Measurements from ENCODE around the gene ZBTB20.

The ZBTB20 gene

DNA sequence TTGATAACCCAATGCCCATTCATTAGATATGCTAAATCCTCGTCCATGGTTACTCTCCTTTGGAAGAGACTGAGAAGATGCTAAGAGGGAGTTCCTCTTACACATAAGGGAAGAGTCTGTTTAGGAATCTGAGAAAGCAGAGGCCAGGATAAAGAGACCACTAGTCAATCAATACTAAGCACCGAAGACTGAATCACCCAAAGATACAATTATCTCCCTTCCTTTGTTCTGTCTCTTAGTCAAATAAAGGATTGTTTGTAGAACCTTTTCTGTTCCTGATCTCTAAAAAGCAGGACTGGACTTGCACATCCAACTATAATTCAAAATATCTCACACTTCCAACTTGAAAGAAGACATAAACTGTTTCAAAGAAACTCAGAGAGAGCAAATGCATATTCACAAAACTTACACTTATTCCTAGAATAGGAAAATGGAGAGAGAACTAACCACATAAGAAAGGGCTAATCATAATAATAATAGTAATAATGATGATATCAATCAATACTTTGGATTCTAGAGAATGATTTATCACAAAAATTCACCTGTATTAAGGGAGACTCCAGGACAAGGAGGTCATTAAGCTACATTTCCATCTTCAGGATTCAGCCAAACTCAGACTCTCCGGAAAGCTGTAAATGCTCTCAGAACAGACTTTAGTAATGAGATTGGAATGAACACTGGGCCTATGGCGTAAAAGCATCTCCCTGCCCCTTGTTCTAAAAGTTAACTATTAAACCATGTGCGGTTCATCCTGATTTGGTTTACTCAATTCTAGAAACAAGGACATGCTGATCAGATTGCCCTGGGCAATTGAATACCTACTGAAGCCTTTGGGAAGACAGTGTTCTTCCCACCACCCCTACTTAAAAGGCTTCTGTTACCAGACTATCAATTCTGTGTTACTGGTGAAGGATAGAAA is 401.5 kb downstream of the ZBTB20 start:
- DNase-seq: no peak

DNA sequence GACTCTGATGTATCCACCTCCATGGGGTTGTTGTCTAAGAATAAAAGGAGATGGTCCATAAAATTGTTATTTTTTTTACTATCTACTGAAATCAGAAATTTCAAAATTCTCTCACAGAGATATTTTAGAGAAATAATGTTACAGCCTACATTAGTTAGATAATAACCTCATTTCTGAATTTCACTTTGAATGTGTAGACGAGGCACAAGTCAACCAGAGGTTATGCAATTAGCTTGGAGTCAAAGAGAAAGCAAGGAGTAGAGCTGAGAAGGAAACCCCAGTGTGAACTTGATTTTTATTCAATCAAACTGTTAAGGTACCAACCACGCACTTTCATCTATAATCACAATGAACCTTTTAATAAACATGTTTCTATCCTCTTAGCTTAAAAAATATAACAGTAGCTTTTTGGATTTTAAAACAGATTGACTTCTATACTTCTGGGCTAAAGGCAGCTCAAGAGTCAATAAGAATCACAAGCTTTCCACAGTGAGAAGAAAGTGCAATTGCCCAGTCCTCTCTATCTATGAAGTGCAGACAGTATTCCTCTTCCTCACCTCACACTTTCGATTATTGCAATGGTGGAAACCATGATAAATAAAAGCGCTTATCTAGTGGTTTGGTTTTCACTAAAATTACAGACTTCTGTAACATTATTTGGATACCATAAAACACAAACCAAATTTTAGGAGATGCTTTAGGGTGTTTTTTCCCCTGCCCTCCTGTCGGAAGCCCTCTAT is 403.2 kb downstream of the ZBTB20 start:
- no peak for DNase-seq

DNA sequence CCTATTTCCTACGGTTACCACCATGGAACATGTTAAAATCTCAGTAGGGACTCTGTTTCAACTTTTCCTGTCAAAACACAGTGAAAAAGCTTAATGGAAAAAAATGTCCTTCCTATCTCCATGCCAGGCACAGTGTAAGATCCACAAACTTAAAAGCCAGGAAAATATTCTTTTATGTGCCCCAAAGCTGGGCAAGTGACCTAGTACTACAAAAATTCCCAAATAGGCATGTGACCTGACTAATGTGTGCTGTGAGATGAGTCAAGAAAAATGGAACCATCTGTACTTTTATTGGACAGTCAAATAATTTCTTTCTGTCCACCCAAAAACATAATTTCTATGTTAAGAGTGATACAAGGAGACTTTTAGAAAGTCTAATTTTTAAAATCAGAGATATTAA is 406.0 kb downstream of the ZBTB20 start:
- no peak for DNase-seq

DNA sequence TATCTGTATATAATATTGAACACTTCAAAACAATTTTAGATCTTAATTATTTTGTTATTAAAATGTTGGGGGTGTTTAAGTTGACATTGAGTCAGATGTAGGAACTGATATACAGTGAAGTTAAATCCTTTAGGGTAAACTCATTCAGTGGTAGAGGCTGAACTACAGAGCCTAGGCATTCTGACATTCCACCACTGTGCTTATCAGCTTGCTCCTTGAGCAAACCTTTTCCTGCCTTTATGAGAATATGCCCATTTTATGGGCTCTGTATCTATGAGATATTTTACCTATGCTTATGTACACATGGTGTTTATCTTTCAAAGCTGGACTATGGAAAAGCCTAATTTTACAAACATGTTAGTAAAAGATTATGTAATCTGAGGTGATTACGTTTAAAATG is 407.5 kb downstream of the ZBTB20 start:
- DNase-seq: no peak

DNA sequence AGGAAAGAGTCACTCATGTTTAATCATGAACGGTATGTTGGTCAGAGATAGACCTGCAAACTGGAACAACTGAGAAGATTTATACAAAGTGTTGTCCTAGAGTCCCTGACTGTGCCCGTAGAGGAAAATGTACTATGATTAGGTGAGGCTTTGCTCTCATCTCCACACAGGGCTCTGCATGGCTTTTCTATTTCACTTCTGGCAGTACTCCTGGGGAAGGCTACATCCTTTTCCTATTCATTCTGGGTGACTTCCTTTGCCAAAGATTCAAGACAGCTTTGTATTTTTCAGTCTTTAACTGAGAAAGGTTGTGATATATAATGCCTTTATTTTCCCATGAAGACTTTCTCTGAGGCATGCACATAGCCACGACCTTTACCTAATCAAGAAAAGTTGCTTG is 414.7 kb downstream of the ZBTB20 start:
- DNase-seq: no peak

DNA sequence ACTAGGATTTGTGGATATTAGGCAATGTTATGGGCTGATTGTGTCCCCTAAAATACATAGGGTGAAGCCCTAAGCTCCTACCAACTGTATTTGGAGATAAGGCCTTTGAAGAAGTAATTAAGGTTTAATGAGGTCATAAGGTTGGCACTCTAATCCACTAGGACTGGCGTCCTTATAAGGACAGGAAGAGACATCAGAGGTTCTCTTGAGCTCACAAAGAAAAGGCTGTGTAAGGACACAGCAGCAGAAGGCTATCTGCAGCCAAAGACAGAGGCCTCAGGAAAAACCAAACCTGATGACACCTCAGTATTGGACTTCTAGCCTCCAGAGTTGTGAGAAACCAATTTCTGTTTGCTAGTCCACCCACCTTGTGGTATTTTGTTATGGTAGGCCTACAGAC is 416.7 kb downstream of the ZBTB20 start:
- DNase-seq: no peak

DNA sequence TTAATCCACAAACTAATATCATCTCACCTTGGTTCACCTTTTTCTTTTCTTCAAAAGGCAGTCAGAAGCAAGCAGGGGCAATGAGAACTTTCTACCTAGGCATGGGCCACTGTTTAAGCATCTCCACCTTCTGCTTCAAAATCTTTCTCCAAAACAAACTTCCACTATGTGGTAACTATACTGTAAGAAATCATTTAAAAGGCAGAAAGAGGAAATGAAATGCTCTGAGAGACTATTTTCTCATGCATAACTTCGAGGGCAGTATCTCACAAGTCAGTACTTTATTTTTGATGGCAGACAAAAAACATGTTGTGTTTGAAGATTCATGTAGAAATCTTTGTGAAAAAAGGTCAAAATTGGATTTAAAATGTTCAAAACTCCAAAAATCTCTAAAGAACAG is 419.7 kb downstream of the ZBTB20 start:
- no peak for DNase-seq

DNA sequence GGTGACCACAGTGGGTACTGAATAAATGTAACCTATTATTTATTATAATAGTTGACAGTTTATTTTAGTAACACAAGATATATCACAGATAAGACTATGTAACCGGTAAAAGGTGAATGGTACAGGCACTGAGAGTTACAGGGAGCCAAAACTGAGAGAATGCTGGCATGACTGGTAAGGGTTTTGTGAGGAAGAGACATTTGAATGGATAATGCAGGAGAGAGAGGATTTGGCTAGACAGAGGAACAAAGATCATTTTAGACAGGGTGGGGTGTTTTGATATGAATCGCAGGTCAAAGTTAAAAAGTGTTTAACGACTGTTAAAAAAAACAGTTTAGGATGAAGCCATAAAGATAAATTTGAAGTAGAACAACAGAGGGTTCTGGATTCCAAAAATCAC is 421.1 kb downstream of the ZBTB20 start:
- no peak for DNase-seq

DNA sequence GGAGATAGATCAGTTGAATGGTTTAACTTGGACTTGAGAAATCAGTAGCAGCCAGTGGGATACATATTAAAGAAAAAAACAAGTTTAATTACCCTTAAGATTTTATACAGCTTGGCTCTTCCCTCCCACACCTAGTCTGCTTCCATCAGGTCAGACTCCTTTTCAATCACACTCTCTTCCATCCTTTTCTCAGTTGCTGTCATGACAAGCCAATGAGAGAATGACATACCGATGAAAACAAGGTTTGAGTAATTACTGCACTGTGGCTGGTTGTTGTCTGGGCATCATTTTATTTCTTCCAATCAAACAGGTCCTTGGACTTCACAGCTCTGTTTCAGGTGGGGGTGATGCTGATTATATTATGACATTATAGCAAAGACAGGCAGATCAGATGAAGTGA is 424.6 kb downstream of the ZBTB20 start:
- no peak for DNase-seq

DNA sequence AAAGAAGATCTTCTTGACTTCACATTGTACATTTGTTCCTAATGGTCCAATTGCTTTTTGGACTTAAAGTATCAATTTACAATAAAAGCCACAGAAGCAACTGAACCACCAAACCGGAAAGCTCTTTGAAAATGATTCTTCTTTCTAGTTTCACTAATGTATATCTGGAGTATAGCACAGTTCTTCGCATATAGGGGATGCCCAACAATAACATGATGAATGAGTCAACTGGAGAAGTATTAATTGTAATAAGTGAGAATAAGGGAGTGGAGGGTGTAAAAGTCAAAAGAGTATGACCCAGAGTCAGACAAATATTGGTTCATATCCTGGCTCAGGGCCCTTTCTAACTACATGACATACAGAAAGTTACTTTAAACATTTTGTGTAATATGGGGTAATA is 425.2 kb downstream of the ZBTB20 start:
- no peak for DNase-seq

DNA sequence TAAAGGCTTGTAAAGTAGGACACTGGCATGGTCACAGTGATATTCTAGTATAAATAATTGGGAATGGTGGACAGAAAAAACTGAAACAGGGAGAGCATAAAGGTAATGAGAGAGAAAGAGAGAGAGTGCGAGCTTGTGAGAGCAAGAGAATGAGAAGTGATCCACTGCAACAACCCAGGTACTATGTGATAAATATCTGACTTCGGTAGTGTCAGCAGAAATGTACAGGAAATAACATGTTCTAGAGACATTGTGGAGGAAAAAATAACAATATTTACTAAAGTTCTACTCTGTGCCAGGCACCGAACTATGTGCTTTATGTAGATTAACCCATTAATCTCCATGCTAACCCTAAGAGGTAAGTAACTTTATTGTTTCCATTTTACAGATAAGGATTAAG is 425.9 kb downstream of the ZBTB20 start:
- no peak for DNase-seq

DNA sequence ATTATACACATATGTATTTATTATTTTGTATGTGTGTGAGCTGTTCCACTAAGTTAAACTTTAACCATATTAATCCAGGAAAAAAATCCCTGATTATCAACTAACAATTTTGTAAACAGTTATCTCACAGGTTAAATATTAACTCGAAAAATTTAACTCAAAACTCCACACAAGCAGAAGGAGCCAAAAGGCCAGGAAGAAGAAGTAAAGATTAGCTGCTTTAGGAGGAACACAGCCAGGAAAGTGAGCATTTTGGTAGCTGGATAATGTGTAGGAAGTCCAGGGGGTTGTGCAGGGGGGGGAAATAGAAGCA is 428.2 kb downstream of the ZBTB20 start:
- DNase-seq: no peak

DNA sequence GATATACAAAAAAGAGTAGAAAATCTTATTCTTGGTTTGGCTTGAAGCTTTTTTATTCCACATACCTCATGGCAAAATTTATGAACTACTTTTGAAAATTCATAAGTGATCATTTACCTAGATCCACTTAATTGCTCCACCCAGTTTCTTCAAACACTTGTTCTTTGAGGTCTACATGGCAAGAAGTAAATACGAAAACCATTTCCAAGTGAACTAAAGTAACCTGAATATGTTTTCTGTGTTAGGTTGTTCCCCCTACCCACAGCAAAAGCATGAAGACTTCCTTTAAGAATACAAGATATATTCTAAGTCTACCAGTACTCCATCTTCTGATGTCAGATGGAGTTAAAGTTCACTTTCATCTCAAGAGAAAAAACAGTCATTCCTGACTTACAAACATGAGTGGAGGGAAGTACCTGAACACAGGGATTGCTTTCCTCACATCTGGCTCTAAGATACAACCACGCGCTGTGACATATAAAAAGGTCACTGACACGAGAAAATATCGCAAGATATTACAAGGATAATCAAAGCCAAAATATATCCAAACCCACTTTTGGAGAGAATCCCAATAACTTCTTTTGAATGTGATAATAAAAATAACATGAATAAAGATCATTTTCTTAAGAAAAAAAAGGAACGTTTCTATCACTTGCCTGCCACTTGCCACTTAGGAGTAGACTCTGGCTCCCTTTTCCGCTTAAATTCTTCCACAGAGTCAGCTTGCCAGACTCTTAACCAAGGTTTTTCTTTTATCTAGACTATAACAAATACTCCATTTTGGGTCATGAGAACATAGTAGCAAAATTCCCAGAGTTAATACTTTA is 428.8 kb downstream of the ZBTB20 start:
- no peak for DNase-seq

DNA sequence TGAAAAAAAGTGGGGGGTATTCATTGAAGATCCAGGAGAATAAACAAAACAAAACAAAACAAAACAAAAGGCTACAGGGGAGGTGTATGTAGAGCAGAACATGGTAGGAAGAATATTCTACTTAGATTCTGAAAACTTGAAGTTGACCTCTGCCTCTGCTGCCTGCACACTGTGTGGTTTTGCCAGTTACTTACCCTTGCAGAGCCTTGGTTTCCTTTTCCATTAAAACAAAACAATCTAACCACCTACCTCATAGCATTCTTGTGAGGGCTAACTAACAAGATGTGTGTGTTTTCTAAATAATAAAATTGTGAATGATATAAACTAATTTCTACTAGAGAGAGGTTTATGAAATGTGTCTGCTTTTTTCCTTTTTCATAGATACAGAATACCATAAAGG is 430.2 kb downstream of the ZBTB20 start:
- DNase-seq: no peak

DNA sequence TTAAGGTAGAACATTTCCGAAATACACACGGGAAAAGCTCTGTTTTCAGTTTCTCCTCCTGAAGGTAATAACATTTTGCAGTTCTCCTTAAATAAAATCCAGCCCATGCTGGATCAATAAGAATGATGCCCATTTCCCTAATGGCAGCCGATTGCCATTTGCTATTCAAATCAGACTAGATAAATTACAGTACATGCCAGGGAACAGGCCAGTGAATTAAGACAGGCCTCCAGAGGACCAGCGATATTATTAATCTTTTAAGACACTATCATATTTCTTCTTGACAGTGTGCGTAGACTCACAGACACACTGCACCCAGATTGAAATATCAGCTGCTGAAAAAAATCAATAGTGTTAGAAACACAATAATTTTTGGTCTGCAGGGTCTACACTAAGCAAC is 431.0 kb downstream of the ZBTB20 start:
- no peak for DNase-seq

DNA sequence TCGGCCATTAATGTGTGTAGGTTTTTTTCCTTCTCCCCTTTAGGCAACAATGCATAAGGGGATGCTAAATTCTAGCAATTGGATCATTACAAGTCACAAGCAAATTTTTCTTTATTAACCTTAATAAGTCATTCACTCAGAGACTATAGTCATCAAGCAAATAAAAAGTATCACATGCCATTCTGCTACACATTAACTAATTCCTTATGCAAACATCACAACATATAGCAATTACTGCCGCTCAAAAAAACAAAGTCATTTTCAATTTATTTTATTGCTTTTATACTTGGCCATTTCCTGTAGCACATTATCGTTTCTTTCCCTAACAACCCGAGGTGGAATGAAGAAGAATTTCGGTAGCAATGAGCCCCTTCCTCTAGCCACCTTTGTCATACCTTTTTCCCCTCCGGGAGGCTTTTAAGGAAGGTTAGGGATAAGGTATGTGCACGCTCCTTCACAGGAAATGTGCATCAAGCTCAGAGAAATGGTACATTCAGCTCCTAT is 432.1 kb downstream of the ZBTB20 start:
- DNase-seq: no peak

DNA sequence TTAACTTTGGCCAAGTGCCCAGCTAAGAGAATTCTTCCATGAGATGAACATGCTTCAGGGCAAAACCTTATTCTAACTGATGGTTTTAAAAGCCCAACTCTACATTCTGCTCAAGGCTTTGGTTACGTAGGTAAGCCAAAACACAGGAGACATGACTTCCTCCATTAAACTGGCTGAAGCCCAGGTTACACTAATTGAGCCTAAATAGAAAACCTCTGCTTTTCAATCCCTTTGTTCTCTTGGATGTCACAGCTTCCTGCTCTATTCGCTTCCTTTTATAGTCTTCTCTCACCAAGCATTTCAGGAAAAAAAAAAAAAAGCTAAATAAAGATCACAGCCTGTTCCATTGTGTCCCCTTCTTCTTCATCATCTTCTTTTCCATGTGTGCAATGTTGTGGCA is 432.9 kb downstream of the ZBTB20 start:
- no peak for DNase-seq

DNA sequence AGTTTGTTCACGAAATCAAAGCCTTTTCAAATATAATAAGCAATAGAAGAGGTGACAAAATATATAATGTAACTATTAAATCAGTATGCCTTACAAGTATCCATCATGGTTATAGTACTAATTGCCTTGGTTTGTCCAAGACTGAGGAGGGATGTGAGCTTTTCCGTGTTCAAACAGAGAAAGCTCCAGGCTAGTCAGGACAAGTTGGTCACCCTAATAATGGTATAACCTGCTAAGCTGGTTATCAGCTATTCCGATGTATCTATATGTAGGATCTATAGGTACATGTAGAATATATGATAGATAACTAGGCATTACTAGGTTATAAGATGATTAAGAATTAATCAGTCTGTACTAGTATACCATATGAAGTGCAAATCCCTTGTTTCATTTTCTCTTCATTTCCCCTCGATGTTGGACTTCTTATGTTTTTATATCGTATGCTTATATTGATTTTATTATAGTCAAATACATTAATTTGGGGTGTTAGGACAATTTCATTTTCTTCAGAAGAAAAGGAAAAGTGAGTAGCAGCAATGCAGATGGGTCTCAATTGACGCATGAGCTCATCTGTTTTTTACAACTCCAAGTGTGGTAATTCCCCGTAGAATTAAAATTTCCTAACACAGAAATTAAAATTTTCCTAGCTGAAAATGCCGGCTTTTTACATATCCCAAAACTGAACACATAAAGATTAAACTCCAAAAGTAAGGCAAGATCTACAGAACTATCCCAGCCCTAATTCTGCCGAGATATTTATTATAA is 434.2 kb downstream of the ZBTB20 start:
- DNase-seq: no peak

DNA sequence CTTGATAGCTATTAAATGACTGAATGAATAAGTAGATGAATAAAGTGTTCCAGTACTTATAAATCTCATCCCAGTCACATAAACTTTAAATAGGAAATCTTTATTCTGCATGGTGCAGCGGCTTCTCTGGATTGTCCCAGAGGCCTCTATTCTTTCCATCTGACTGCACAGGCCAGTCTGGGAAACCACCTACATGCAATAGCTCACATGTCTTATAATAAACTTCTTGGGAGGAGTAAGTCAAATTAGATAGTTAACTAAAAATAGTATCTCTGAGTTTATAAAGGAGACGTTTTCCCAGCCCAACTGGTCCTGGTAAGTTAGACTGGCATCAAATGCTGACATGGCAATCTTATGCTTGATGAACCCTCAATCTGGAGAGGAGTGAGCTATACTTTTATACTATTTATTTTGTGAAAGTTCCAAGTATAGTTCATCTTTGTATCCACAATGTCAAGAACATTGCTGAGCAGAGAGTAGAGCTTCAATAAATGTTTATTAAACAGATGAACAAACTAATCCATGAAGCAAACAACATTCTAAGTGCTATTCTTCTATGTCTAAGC is 435.7 kb downstream of the ZBTB20 start:
- no peak for DNase-seq

DNA sequence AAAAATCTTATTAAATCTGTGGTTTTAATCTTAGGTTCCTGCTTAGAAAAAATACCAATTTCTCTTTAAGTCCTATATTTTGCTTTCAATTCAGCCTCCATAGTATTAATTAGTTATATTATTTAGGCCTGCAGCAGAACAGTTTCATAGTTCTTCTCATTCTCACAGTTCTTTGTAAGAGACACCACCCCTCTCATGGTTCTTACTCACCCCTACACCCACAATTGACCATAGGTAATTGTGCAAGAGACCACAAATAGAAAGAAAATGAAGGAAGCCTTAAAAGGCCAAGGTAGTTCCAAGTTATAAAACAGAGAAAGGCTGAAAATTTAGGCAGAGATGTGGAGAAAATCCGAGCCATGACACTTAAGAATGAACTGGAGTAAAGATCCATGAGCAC is 438.0 kb downstream of the ZBTB20 start:
- no peak for DNase-seq

DNA sequence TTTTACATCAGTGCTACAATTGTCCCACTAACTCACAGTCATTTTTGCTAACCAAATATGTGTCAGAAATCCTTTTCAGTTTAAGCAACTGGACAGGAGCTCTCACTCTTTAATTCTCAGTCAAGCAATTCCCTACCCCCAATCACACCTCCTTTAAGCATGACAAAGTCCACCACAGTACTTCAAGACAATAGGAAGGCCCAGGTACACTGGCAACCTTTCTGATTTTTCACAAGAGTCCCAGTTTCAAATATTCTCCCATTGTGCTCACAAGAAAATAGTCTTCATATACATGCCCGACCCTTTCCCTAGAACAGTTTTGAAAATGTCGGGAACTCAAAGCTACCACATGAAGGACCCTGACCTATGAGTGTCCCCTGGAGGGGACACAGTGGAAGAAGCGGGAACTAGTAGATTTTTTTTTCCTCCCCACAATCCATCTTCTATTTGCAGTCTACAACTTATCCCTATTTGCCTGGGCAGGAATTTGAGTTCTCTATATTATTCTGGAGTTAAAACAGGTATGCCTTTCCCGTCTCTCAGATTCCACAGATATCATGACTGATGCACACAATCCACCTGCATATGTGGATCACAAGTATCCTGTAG is 439.7 kb downstream of the ZBTB20 start:
- no peak for DNase-seq
